Tibial nerve (tissue), 4 donors: ENCODE results near the gene PES1.

Experiments
- EP300 ChIP-seq, 2 donors: sonication (generic); formaldehyde crosslinking; IDR thresholded peaks; one replicate each; pipeline ENCODE4 v1.6.1; 2017; ENCODE audit warnings: antibody characterized with exemption in 2 of 2, mild to moderate bottlenecking in 1 of 2
- POLR2A ChIP-seq, 2 donors: fragments of 450-650 bp; IDR thresholded peaks; one replicate each; pipeline ENCODE4 v1.6.1; 2017; ENCODE audit warnings: antibody characterized with exemption in 2 of 2, mild to moderate bottlenecking in 2 of 2, moderate library complexity in 2 of 2
- TF ChIP-seq, protein P1 (sequence below), 5 experiments: fragments of 200-600 bp in 3 of 5; fragments of 450-650 bp in 2 of 5; sonication (generic) in 3 of 5; IDR thresholded peaks; one replicate each; pipeline ENCODE4 v1.5.1; 2016 to 2019; ENCODE audit warnings: antibody characterized with exemption in 5 of 5, mild to moderate bottlenecking in 3 of 5, moderate library complexity in 2 of 5

DNA sequence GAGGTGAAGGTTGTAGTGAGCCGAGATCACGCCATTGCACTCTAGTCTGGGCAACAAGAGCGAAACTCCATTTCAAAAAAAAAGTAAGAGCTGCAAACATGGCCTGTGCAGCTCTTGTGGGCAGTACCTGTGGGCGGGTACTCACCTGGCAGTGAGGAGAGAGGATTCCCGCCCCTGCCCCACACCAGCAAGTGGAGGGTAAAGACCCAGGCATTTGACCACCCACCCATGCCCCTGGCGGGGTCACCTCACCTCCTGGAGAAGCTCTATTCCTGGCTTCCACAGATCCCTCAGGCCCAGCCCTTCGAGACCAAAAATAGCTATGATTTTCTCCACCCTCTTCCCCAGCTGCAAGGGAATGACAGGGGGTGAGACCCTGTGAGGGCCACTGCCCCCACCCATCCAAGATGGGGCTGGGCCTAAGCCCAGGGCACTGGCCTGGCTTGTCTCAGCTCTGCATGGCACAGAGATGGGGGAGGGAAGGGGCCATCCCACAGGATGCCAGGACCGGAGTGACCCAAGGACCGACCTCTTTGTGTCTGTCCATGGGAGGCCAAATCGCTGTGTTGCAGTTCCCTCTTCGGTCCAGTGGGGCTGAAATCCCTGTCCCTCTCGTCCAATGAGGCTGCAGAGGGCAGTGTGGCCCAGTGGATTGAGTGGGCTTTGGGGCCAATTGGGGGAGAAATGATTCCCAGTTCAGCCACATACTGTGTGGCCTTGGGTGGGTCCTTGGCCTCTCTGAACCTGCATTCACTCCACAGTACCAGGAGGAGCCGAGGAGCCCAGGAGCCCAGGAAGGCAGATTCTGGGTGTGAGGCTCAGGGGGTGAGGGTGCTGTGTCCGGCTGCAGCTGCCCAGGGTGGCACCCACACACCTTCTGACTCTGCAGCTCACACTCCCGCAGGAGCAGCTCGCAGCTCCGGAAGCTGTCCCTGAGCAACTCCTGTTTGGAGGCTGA is 59.8 kb downstream of the PES1 start:
- TF ChIP-seq, protein P1, sequence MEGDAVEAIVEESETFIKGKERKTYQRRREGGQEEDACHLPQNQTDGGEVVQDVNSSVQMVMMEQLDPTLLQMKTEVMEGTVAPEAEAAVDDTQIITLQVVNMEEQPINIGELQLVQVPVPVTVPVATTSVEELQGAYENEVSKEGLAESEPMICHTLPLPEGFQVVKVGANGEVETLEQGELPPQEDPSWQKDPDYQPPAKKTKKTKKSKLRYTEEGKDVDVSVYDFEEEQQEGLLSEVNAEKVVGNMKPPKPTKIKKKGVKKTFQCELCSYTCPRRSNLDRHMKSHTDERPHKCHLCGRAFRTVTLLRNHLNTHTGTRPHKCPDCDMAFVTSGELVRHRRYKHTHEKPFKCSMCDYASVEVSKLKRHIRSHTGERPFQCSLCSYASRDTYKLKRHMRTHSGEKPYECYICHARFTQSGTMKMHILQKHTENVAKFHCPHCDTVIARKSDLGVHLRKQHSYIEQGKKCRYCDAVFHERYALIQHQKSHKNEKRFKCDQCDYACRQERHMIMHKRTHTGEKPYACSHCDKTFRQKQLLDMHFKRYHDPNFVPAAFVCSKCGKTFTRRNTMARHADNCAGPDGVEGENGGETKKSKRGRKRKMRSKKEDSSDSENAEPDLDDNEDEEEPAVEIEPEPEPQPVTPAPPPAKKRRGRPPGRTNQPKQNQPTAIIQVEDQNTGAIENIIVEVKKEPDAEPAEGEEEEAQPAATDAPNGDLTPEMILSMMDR (IDR thresholded peaks at IDR 0.05) = no peak
- no peak for TF ChIP-seq POLR2A (IDR thresholded peaks at IDR 0.05)
- no peak for TF ChIP-seq EP300 (IDR thresholded peaks at IDR 0.05)
